DLD1 (cell line): Measurements from ENCODE around the gene MBOAT1.

Source experiments
- in situ Hi-C: cut with HindIII; loops from 2 replicates; pipeline ENCODE4 v1.10.0; 2017; ENCODE audit warnings: low sequenced_read_pairs

The MBOAT1 gene

GRCh38 chr6:20058121-20058905 lies 154.0 kb downstream of the MBOAT1 start:
- in situ Hi-C loops = no loop called here

GRCh38 chr6:20056350-20056992 lies 155.8 kb downstream of the MBOAT1 start:
- in situ Hi-C loops = no loop called here

GRCh38 chr6:20055916-20056315 lies 156.4 kb downstream of the MBOAT1 start:
- in situ Hi-C loops = no loop called here
